Common myeloid progenitor, CD34-positive (primary cell): Measurements from ENCODE around the gene DAPK1.

Source experiments
- CTCF ChIA-PET: fragments of 350-600 bp; sonication (Branson Sonifier 250); formaldehyde crosslinking; loops from one replicate; lab custom pipeline; 2021; ENCODE audit warnings: antibody characterized with exemption; lab: Charles Lee
- POLR2A ChIA-PET: fragments of 350-600 bp; sonication (Branson Sonifier 250); formaldehyde crosslinking; loops from one replicate; lab custom pipeline; 2021; ENCODE audit warnings: antibody characterized with exemption; lab: Charles Lee
- DNase-seq, 3 donors: peaks; one replicate each; pipeline versions ENCODE4 v3.0.0 to v3.0.0-alpha.2; 2013
- H3K27ac ChIP-seq, 2 experiments: 1 replicate in 1 of 2; 2 replicates in 1 of 2; pipeline ENCODE4 v1.7.0; 2013; ENCODE audit warnings: inconsistent platforms in 2 of 2, low read length in 2 of 2, mild to moderate bottlenecking in 2 of 2, low read depth in 1 of 2, moderate library complexity in 1 of 2; ENCODE audit not compliant: severe bottlenecking in 2 of 2, insufficient read depth in 1 of 2, poor library complexity in 1 of 2
- H3K27me3 ChIP-seq, 5 experiments: replicated peaks in 2 of 5; 1 replicate in 3 of 5; 2 replicates in 2 of 5; pipeline versions ENCODE4 v1.6.1 to v1.7.0; 2013; ENCODE audit warnings: low read length in 4 of 5, mild to moderate bottlenecking in 2 of 5, moderate library complexity in 2 of 5, inconsistent platforms in 1 of 5; ENCODE audit not compliant: insufficient read depth in 5 of 5, control insufficient read depth in 4 of 5
- H3K36me3 ChIP-seq, 4 experiments: 1 replicate in 2 of 4; 2 replicates in 2 of 4; pipeline versions ENCODE4 v1.6.1 to v1.7.0; 2013; ENCODE audit warnings: low read length in 3 of 4, control low read depth in 1 of 4, mild to moderate bottlenecking in 1 of 4; ENCODE audit not compliant: control insufficient read depth in 4 of 4, insufficient read depth in 4 of 4
- H3K4me1 ChIP-seq, 4 experiments: 1 replicate in 3 of 4; 2 replicates in 1 of 4; pipeline versions ENCODE4 v1.6.1 to v1.7.1; 2013; ENCODE audit warnings: low read length in 3 of 4, mild to moderate bottlenecking in 3 of 4, control low read depth in 1 of 4, inconsistent platforms in 1 of 4, moderate library complexity in 1 of 4; ENCODE audit not compliant: control insufficient read depth in 4 of 4, insufficient read depth in 4 of 4; ENCODE audit errors: control extremely low read depth in 1 of 4
- H3K4me3 ChIP-seq, 7 experiments: 1 replicate in 4 of 7; 2 replicates in 3 of 7; pipeline versions ENCODE4 v1.5.1 to v1.7.0; 2013; ENCODE audit warnings: mild to moderate bottlenecking in 7 of 7, low read length in 6 of 7, moderate library complexity in 6 of 7, inconsistent platforms in 2 of 7, low read depth in 2 of 7, control low read depth in 1 of 7; ENCODE audit not compliant: insufficient read depth in 4 of 7, control insufficient read depth in 1 of 7; ENCODE audit errors: extremely low read depth in 1 of 7
- H3K9me3 ChIP-seq, 5 experiments: 1 replicate in 4 of 5; 2 replicates in 1 of 5; pipeline versions ENCODE4 v1.6.1 to v1.7.1; 2013; ENCODE audit warnings: low read length in 4 of 5, mild to moderate bottlenecking in 2 of 5, inconsistent platforms in 1 of 5, low read depth in 1 of 5, moderate library complexity in 1 of 5; ENCODE audit not compliant: control insufficient read depth in 4 of 5, insufficient read depth in 2 of 5; ENCODE audit errors: control extremely low read depth in 1 of 5
- WGBS: methylation state at CpG from one replicate; pipeline ENCODE4 v1.1.5; 2013; ENCODE audit not compliant: insufficient coverage; 5-methylcytosine and 5-hydroxymethylcytosine counted together

The DAPK1 gene

DNA sequence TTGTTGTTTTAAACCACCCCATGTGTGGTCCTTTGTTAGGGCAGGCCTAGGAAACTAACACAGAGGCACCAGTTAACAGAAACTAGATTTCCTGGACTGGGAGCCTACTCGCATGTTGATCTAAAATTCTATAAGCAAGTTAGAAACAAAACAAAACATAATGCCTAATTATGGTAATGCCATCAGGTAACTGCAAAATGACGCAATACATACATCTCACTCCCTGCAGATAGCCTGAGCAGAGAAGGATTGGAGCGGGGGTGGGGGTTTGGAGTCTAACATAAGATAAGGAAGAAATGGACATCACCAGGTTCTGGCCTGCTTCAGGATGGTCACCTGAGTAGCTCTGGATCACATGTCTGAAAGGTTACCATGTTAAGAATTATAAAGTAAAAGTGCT is 114.9 kb downstream of the DAPK1 start:
- Histone ChIP-seq H3K27me3 (no peaks in the 10 kb centered on the region), H3K27ac (no peak overlapping the region), H3K36me3 (peaks cover 22 to 82% (median 59%) of the 10 kb centered on the region in 4 experiments), H3K4me3 (no peak overlapping the region), H3K9me3 (peaks cover 0 to 11% (median 4%) of the 10 kb centered on the region in 5 experiments), H3K4me1 (peaks cover 16 to 44% (median 28%) of the 10 kb centered on the region in 4 experiments)
- CTCF ChIA-PET = interaction anchor here (0.9 kb wide), 1 partner anchor 11 kb away, joined by 3 read pairs; no protein-coding TSS in a partner anchor
- POLR2A ChIA-PET = no interaction called here
- 100% methylated on average over 1 of the region's 3 CpGs for WGBS
- no peak for DNase-seq

DNA sequence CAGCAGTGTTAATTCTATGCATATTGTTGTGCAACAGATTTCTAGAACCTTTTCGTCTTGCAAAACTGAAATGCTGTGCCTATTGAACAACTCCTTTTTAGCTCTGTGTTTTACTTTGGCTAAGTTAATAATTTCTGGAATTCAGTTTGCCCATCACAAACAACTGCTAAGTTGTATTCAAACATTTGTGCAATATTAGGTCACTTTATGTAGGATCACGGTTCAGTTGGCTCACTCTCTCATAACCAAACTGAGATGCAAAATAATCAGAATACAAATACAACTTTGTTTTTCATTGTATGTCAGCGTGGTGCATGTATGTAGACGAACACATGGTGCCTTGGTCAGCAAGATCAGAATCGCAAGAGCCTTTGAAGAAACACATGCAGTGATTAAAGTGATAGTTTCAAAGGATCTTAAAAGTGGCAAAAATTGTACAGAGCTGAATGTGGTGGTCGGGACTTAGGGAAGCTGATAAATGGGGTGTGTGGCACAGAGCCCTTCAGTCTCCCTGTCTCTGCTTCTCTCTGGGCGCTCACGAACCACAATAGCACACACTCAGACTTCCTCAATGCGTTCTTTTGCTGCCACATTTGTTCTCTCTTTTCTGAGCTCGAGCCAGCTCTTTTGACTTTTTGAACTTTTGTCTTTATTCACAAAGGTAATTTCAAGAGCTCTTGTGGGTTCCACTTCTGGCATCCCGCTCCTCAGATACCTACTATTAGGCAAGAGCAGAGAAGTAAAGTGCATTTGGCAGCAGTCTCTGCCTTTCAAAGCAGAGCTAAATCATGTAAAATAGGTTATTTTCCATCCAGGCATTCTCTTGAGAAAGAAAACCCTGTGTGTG is 115.8 kb downstream of the DAPK1 start:
- Histone ChIP-seq H3K9me3 (peaks cover 0 to 2% (median 0%) of the 10 kb centered on the region in 5 experiments), H3K27me3 (no peaks in the 10 kb centered on the region), H3K4me1 (peaks cover 16 to 43% (median 27%) of the 10 kb centered on the region in 4 experiments), H3K36me3 (peaks cover 29 to 82% (median 63%) of the 10 kb centered on the region in 4 experiments), H3K27ac (no peak overlapping the region), H3K4me3 (no peak overlapping the region)
- ChIA-PET POLR2A (interaction anchor here (0.6 to 1.6 kb wide), 2 partner anchors 10 to 85 kb away, joined by 3 to 4 read pairs; no protein-coding TSS in a partner anchor), CTCF (interaction anchor here (0.7 to 1.4 kb wide), 11 partner anchors 9 to 129 kb away, joined by 3 to 6 read pairs (median 3); partner anchors contain the start of gene DAPK1)
- WGBS = 42% methylated on average over 7 of the region's 11 CpGs
- peak in 2 of 3 donors; percentile 64 to 77 for DNase-seq

DNA sequence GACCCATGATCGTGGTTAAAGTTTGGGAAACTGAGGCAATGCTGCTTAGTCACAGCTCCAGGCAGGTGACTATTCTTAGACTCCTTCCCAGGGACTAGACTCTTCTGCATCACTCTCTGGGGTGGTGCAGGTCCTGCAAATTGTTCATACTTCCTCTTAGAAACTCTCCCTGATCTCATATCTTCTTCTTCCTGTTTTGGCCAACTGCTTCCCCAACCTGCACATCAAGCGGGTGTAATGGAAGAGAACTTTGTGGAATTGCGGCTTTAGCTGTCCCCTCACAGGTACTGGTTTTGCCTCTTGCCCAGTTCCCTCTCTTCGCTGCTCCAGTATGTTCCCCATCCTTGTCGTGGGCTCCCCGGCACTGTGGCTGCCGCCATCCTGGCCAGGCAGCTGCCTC is 116.7 kb downstream of the DAPK1 start:
- peaks cover 33 to 83% (median 66%) of the 10 kb centered on the region in 4 experiments for H3K36me3 ChIP-seq
- peak in 2 of 3 donors; percentile 53 to 65 for DNase-seq
- H3K27ac ChIP-seq = no peak overlapping the region
- WGBS = 51% methylated on average over 7 of the region's 7 CpGs
- H3K4me3 ChIP-seq = no peak overlapping the region
- POLR2A ChIA-PET = interaction anchor here (1.6 kb wide), 1 partner anchor 9 kb away, joined by 4 read pairs; no protein-coding TSS in a partner anchor
- H3K27me3 ChIP-seq = no peaks in the 10 kb centered on the region
- peaks cover 16 to 43% (median 28%) of the 10 kb centered on the region in 4 experiments for H3K4me1 ChIP-seq
- H3K9me3 ChIP-seq = peaks cover 0 to 2% (median 0%) of the 10 kb centered on the region in 5 experiments
- CTCF ChIA-PET = interaction anchor here (0.7 to 1.4 kb wide), 9 partner anchors 10 to 130 kb away, joined by 3 to 6 read pairs (median 3); partner anchors contain the start of gene DAPK1

DNA sequence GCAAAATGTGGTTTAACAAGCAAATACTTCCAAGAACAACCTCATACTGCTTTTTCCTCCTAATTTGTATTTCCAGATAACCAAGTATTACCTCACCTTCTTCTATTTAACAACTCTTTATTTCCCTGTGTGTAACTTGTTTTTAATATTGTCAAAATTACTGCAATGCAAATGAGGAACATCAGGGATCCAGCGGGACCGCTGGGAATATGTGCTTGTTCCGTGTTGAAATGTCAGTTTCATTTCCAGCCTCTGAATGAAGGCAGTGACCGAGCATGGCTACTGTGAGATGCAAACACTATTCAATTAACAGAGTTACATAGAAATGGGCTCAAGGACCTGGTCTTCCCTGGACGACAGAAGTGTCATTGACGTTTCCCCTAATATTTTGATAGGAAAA is 117.5 kb downstream of the DAPK1 start:
- Histone ChIP-seq H3K4me1 (peaks cover 16 to 43% (median 31%) of the 10 kb centered on the region in 4 experiments), H3K9me3 (peaks cover 0 to 2% (median 0%) of the 10 kb centered on the region in 5 experiments), H3K36me3 (peaks cover 35 to 83% (median 68%) of the 10 kb centered on the region in 4 experiments), H3K4me3 (no peak overlapping the region), H3K27ac (no peak overlapping the region), H3K27me3 (no peaks in the 10 kb centered on the region)
- POLR2A ChIA-PET = no interaction called here
- CTCF ChIA-PET = no interaction called here
- DNase-seq = no peak
- WGBS = 100% methylated on average over 2 of the region's 6 CpGs

DNA sequence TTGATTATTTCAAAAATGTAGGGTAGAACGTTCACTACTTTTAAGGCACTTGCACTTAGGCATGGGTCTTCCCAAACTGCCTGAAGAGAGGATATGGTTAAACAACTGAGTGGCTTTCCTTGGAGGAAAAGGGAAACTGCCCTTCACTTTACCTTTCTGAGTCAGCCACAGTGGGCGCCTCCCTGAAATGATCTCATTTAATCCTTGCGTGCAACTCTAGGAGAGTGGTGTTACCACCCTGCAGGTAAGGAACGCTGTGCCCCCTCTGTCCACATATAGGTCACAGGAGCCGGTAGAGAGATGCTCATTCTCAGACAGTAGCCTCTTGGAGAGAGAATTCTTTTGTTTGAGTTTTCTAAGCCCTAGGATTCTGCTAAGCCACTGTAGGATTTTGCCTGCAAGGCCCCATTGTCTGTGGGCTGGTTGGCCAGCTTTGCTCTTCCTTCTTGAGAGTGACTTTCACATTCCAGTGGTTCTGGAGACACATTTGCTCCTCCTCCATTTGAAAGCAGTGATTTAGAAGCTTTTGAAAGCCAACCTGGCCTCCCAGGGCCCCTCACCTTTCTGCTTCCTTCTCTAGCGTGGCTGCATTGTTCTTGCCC is 118.0 kb downstream of the DAPK1 start:
- 97% methylated on average over 6 of the region's 6 CpGs for WGBS
- Histone ChIP-seq H3K4me1 (peaks cover 16 to 41% (median 31%) of the 10 kb centered on the region in 4 experiments), H3K36me3 (peaks cover 30 to 80% (median 66%) of the 10 kb centered on the region in 4 experiments), H3K27ac (no peak overlapping the region), H3K4me3 (no peak overlapping the region), H3K27me3 (no peaks in the 10 kb centered on the region), H3K9me3 (peaks cover 0 to 2% (median 0%) of the 10 kb centered on the region in 5 experiments)
- POLR2A ChIA-PET = no interaction called here
- DNase-seq = no peak
- CTCF ChIA-PET = no interaction called here

DNA sequence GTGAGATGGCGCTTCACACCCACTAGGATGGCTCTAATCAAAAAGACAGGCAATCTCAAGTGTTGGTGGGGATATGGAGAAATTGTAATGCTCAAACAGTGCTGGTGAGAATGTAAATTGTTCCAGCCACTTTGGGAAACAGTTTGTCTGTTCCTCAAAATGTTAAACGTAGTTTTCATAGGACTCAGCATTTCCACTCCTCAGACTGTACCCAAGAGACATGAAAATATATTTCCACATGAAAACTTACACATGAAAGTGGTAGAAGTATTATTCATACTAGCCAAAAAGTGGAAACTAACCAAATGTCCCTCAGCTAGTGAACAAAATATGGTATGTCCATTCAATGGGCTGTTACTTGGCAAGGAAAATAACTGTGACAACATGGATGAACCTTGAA is 120.6 kb downstream of the DAPK1 start:
- CTCF ChIA-PET = interaction anchor here (4.0 kb wide), 1 partner anchor 9 kb away, joined by 14 read pairs; no protein-coding TSS in a partner anchor
- no peaks in the 10 kb centered on the region for H3K27me3 ChIP-seq

More for the DNA sequence above, 120.6 kb downstream of the DAPK1 start:
- Histone ChIP-seq H3K36me3 (peaks cover 27 to 73% (median 62%) of the 10 kb centered on the region in 4 experiments), H3K27ac (no peak overlapping the region), H3K4me3 (no peak overlapping the region), H3K4me1 (peaks cover 13 to 46% (median 41%) of the 10 kb centered on the region in 4 experiments), H3K9me3 (peaks cover 0 to 2% (median 0%) of the 10 kb centered on the region in 5 experiments)
- WGBS = 100% methylated on average over 2 of the region's 2 CpGs
- DNase-seq = no peak
- POLR2A ChIA-PET = no interaction called here
